ENCODE data around the gene MOGAT3.

Gene MOGAT3, protein sequence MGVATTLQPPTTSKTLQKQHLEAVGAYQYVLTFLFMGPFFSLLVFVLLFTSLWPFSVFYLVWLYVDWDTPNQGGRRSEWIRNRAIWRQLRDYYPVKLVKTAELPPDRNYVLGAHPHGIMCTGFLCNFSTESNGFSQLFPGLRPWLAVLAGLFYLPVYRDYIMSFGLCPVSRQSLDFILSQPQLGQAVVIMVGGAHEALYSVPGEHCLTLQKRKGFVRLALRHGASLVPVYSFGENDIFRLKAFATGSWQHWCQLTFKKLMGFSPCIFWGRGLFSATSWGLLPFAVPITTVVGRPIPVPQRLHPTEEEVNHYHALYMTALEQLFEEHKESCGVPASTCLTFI

DNA sequence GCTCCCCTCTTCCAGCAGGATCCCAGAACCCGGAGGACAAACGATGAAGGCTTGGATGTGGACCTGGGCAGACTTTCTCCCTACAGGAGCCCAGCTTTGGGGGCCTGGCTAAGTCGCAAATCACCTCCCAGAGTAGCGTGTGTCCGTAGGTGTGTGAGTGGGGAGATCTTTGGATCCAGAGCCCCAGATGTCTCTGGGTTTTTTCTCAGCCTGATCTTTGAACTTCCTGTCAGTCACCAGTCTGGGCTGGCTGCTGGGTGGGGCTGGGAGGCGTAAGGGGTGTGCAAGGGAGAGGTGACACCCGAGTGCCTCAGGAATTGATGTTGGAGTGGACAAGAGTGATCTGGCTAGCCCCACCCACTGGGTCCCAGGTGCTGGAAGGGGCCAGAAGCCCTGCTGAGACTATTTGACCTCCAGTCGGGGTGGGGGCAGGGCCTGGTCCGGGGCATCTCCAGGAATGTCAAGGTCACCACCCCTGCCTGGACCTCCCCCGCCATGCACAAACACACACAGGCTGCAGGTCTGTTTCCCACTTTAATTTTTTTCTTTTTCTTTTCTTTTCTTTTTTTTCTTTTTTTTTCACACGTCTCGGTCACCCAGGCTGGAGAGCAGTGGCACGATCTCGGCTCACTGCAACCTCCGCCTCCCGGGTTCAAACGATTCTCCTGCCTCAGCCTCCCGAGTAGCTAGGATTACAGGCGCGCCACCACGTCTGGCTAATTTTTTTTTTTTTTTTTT, at the start of gene MOGAT3:
Gene MOGAT3, minus strand, starts transcription at position 175 of the 738 bp plus-strand sequence. CDS start 182 bp downstream, outside the sequence.
- DNase-seq (ENCODE audit: low spot score) = no peak

- DNase-seq (ENCODE audit: low spot score) = no peak
Observed at GRCh38 chr7:101250324-101250723, 49.5 kb upstream of the MOGAT3 start.

DNA sequence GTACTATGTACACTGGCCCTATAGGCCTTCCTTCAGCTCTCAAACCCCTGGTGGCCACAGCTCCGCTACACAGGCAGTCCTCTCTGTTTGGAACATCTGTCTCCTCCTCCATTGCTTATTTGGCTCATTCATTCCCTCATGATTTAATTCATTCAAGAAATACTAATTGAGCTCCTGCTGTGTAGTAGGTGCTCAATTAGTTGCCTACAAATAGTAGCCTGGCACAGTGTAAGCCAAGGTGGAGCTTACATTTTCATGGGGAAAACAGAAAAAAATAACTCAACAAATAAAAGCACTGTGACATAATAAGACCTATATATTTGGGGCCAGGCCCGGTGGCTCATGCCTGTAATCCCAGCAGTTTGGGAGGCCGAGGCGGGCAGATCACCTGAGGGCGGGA, 47.4 kb upstream of the MOGAT3 start:
- DNase-seq (ENCODE audit: low spot score) = no peak

DNA sequence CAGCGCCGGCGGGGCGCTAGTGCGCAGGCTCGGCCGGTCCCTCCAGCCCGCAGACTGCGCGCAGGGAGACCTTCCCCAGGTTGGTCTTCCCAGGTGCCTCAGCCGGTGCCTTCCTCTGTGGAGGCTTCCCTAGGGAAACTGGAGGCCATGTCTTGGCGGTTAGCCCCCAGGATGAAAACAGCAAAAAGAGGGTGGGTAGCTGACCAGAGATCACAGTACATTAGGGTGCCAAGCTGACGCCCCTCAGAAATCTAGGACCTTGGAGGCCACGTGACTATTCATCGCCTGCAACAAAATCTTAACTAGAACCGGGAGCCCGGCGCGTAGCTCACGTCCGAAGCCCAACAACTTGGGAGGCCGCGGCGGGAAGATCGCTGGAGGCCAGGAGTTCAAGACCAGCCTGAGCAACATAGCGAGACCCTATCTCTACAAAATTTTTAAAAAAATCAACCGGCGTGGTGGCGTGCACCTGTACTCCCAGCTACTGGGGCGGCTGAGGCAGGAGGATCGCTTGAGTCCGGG, 44.4 kb upstream of the MOGAT3 start:
- DNase-seq (ENCODE audit: low spot score) = no peak

DNA sequence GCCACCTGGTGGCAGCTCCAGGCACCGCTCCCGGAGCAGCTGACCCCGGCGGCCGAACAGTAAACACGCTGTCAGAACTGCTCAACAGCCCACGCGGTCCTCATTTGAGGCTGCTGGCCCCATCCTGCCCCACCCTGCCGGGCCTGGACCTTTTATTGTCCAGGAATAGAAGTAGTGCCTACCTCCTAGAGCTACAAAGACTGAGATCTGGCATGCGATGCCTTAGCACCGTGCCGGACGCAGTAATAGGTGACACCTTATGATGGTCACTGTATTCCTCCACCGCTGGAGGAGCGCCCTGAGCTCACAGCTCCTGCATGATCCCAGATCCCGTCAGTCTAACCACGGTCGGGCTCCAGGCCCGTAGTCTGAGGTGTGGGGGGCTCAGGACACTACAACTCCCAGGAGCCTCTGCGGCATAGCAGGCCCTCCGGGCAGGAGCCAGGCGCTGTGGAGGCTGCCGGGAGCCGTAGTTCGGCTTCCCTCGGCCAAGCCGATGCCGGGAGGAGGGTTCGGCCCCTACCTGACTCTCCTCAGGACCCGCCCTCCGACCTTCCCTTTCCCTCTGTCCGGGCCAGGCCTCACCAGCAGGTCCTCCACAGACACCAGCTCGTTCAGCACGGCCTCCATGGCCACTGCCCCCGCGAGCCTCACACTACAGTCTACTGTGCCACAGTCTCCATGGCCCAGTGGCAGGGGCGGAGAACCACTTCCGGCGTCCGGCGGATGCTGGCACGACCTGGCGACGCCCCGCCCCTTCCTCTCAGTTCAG, 43.7 kb upstream of the MOGAT3 start, which contains the start of gene FIS1:
Gene FIS1, minus strand, starts transcription at position 707 of the 772 bp plus-strand sequence. Its CDS starts 77 bp downstream, at position 630.
- DNase-seq (ENCODE audit: low spot score) = peak; percentile 94

DNA sequence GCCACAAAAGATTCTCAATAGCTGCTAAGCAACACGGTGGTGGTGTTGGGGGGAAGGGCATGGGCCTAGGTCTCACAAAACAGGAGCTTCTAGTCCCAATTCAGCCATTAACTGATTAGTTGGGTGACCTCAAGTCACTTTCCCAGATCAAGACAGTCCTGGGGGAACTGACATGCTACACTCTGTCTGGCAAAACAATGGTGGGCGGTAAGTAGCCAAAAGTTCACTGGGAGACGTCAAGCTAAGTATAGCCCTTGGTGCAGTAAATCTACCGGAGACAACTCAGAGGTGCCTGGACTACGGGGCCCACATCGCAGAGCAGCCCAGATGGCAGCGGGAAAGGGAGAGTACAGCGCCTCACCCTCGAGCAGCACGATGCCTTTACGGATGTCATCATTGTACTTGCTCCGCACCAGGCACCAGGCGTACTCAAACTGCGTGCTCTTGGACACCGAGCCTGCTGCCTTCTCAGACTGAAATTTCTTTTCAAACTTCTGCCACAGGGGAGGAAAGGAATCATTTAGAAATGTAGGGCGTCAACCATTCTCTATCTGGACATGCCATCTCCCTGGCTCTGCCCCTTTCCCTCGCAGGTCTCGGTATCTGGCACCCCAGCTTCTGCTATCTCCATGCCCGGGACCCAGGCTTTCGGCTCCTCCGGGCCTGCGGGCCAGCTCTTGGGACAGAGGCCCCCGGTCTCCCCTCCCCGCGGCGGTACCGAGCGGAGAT, 43.0 kb upstream of the MOGAT3 start:
- DNase-seq (ENCODE audit: low spot score) = no peak

DNA sequence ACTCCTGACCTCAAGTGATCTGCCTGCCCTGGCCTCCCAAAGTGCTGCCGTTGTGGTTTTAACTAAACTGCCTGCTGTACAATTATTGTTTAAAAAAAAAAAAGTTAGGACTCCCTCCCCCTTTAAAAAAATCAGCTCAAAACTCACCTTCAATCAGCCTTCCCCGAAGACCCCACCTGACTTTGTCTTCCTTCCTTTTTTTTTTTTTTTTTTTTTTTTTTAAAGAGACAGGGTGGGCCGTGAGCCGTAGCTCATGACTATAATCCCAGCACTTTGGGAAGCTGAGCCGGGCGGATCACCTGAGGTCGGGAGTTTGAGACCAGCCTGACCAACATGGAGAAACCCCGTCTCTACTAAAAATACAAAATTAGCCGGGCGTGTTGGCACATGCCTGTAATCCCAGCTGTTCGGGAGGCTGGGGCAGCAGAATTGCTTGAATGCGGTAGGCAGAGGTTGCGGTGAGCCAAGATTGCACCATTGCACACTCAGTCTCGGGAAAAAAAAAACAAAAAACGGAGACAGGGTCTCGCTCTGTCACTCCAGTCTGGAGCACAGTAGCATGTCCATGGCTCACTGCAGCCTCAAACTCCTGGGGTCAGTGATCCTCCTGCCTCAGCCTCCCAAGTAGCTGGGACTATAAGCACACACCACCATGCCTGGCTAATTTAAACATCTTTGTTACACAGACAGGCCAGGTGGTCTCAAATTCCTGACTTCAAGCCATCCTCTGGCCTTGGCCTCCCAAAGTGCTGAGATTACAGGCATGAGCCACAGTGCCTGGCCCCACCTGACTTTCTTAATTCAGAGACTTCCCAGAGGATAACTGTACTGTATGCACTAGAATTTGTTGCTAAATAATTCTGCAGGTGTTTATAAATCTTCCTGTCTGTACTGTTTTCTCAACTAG, 40.9 kb upstream of the MOGAT3 start:
- no peak for DNase-seq (ENCODE audit: low spot score)

DNA sequence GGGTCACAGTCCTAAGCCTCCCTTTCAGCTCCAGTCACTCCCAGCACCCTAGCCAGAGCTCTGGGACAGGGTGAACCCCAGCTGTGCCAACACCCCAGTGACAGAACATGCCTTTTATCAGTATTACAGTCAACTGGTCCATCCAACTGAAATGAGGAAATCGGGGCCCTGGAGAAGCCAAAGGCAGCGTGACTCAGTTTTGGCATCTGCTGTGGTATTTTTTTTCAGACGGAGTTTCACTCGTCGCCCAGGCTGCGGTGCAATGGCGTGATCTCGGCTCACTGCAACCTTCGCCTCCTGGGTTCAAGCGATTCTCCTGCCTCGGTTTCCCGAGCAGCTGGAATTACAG, 40.2 kb upstream of the MOGAT3 start:
- no peak for DNase-seq (ENCODE audit: low spot score)

DNA sequence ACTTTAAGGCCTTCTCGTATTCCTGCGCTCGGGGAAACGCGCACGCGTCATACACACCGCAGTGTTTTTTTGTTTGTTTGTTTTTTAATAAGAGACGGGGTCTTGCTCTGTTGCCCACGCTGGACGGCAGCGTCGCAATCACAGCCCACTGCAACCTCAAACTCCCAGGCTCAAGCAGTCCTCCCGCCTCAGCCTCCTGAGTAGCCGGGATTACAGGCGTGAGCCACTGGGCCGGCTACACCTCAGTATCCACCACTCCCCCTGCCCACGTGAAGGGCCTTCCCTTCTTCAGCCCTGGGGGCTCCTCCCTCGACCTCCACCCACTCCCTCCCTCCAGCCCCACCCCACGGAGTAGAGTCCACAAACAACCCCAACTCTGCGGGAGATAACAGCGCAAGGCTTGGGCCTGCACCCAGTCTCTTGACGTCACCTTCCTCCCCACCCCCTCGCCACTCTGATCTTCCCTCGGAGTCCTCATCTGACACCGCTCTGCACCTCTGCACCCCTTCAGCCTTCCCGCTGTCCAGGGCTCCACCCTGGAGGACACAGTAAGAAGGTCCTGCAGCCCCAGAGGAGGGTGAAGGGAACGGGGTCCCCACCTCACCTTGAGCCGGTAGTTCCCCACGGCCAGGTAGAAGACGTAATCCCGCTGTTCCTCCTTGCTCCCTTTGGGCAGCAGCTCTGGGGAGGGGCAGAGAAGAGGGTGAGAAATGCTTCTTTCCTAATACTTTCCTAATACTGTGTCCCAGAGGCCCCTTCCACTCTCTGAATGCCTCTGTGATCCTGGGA, 39.6 kb upstream of the MOGAT3 start:
- peak; percentile 2 for DNase-seq (ENCODE audit: low spot score)

DNA sequence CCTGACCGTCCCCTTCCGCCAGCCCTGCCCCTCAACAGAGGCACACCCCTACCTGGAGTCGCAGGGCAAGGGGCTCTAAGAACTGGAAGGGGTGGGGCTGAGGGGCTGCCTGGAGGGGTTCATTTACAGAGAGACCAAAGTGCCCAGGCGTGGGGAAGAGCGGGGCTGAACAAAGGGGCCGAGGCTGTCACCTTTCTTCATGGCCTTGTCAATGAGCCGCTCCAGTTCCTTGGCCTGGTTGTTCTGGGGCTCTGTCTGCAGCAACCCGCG, 39.0 kb upstream of the MOGAT3 start:
- peak; percentile 1 for DNase-seq (ENCODE audit: low spot score)

DNA sequence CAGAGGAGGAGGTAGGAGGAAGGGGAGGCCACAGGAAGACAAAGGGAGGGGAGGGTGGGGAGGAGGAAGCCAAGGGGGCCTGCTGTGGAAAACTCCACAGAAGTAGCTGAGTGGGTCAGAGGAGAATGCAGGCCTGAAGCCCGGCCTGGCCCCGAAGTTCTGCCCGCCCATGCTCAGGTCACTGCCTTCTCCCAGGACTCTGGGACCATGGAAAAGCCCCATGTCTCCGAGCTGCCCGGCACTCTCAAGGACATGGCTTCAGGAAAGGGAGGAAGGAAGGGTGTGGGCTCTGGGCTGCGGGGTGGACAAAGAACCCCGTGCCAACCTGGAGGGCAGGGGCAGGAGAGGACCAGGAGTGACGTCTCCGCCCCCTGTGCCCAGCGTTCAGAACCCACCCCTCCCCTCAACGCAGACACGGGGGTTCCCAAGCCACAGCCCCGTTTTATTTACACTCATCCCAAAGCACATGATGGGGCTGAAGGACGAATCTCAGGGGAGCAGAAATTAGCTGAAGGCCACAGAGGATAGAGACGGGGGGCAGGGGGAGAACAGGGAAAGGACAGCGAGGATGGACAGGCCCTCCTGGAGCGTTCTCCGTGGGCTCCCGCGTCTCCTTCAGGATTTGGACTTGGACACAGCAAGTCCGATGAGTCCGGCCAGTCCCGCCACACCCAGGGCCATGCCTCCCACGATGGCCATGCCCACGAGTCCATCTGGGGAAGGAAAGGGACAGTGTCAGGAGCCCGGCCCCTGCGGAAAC, 38.5 kb upstream of the MOGAT3 start:
- peak; percentile 1 for DNase-seq (ENCODE audit: low spot score)

- peak; percentile 3 for DNase-seq (ENCODE audit: low spot score)
Observed at GRCh38 chr7:101238226-101239182, 37.7 kb upstream of the MOGAT3 start.

GRCh38 chr7:101237206-101238067, 36.6 kb upstream of the MOGAT3 start, which contains the start of gene CLDN15:
Gene CLDN15, minus strand, starts transcription at chr7:101237802. Its CDS starts 221 bp downstream, at chr7:101237581.
- peak; percentile 6 for DNase-seq (ENCODE audit: low spot score)

DNA sequence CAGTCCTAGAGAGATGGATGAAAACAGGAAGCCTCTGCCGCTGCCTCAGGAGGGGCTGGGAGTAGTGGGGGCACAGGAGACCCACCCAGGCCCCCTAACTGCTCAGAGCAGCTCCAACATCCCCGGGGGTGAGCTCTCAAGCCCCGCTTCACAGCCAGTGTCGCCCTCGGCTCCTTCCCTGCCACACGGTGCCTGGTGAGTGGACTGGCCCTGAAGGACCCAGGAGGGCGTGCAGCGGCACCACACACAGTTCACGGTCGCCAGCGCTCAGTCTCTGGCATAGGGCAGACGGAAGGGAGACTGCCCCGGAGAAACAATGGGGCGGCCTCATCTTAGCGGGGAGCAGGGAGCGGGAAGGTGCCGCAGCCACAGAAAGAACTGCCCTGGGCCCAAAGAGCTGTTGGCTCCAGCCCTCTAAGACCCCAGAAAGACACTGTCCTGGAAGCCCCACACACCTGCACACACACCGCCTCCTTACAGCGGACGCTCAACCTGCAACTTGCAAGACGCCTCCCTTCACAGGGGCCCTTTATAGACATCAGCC, 35.5 kb upstream of the MOGAT3 start:
- DNase-seq (ENCODE audit: low spot score) = peak; percentile 1

GRCh38 chr7:101235522-101235921, 34.7 kb upstream of the MOGAT3 start:
- DNase-seq (ENCODE audit: low spot score) = peak; percentile 5

- peak; percentile 27 for DNase-seq (ENCODE audit: low spot score)
Observed at GRCh38 chr7:101235050-101235449, 34.2 kb upstream of the MOGAT3 start.

DNA sequence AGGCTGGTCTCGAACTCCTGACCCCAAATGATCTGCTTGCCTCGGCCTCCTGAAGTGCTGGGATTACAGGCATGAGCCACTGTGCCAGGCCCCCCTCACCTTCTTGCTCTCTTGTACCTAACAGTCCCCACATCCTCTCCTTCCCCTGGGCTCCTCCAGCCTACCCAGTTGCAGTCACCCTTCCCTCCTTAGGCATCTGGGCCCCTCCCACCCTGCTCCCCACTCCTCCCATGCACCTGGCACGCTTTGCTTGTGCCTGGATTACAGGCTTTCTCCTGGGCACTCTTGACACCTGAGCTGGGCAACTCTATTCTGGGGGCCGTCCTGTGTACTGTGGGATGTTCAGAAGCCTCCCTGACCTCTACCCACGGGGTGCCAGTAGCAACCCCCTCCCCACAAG, 33.8 kb upstream of the MOGAT3 start:
- peak; percentile 5 for DNase-seq (ENCODE audit: low spot score)
